ENCODE measurements around the gene NDUFS6. TPM values are rescaled to one million over a fixed set of nuclear protein-coding genes. Genes with fewer than 3 reads are reported as not detected.

Gene NDUFS6
- total and polyA plus RNA-seq, 9 donors, result 33.3 to 100 (median 85.0) TPM

DNA sequence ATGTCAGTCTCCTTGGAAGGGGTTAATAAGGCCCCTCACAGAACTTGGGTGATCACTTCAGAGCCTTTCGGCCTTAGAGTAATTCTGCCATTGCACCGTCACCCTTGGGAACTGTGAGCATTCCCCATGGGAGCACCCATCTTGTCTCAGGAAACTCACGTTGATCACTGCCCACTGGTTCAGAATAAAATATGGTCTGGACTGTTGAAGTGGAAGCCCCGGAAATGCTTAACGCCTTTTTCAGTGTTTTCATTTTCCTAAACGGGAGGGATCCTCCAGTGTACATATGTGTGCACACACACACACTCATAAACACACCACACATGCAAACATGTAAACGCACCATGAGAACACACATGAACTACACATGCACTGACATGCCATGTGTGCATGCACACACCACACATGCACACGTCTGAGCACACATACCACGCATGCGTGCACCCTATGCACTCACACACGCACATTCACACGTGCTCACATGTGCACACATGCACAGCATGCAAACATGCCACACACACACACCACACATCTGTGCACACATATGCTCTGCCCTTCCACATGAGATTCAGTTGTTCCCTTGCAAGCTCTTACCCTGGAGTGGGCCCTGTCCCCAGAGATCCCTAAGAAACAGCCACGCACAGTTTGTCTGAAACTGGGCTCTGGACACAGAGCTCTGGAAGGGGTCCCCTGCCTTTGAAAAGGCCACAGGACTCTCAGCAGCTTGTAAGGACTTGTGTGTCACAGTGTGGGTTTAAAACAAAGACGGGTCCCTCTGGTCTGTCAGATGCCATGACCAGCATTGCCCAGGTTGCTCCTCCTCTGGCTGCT is 18.6 kb upstream of the NDUFS6 start:
- Histone ChIP-seq H3K27me3 (ENCODE audit: control insufficient read depth, insufficient read depth, low read length) (no peaks in the 10 kb centered on the region), H3K4me1 (ENCODE audit: control insufficient read depth, insufficient read depth, low read length) (no peaks in the 10 kb centered on the region), H3K27ac (ENCODE audit: low read length) (no peak overlapping the region), H3K4me3 (ENCODE audit: low read length) (no peak overlapping the region), H3K36me3 (ENCODE audit: control insufficient read depth, insufficient read depth, low read length) (no peaks in the 10 kb centered on the region), H3K9me3 (replicated peaks; ENCODE audit: control insufficient read depth, low read depth, low read length) (no peaks in the 10 kb centered on the region)
- no peak for DNase-seq
- WGBS (ENCODE audit: insufficient coverage), result 67% methylated on average over 13 of the region's 14 CpGs

GRCh38 chr5:1783216-1783554 is 18.0 kb upstream of the NDUFS6 start:
- H3K4me1 ChIP-seq (ENCODE audit: control insufficient read depth, insufficient read depth, low read length), result no peaks in the 10 kb centered on the region
- no peaks in the 10 kb centered on the region for H3K27me3 ChIP-seq (ENCODE audit: control insufficient read depth, insufficient read depth, low read length)
- no peak overlapping the region for H3K27ac ChIP-seq (ENCODE audit: low read length)
- DNase-seq, result no peak
- WGBS (ENCODE audit: insufficient coverage), result 60% methylated on average over 5 of the region's 11 CpGs
- no peaks in the 10 kb centered on the region for H3K9me3 ChIP-seq (replicated peaks; ENCODE audit: control insufficient read depth, low read depth, low read length)
- H3K4me3 ChIP-seq (ENCODE audit: low read length), result no peak overlapping the region
- H3K36me3 ChIP-seq (ENCODE audit: control insufficient read depth, insufficient read depth, low read length), result no peaks in the 10 kb centered on the region

DNA sequence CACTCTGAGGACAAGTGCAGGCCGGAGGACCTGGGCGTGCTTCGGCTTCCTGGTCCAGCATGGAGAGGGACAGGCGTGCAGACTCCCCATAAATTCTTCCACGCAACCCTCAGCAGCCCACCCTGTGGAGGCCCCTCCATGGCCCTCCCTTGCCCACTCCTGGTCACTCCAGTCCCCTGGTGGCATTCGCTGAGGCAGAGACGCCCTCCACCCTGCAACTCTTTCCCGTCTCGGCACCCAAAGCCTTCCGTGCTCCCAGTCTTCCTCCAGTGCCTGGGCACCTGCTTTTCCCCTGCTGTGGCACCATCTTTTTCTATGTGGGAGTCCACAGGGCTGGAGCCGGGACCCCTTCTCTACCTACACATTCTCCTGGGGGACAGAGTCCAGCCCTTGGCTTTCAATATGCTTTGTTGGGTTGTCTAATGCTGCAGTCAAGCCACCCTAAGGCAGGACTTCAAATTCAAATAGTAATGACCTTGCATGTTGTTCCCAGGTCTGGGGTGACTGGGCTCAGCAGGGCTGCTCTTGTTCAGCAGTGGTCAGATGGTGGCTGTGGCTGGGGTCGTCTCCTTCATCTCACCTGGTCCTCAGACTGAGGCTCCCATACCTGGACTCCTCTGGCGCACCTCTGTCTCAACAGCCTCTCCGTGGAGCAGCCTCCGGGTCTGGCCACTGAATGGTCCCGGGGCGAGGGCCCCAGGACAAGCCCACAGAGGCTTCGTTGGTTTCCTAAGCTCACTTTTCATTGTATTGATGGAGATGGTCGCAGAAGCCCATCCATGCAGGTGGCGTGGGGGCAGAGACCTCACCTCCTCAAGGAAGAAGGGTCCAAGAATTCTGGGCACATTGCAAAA is 16.8 kb upstream of the NDUFS6 start:
- no peaks in the 10 kb centered on the region for H3K27me3 ChIP-seq (ENCODE audit: control insufficient read depth, insufficient read depth, low read length)
- WGBS (ENCODE audit: insufficient coverage), result 84% methylated on average over 15 of the region's 20 CpGs

GRCh38 chr5:1785062-1785461 is 16.1 kb upstream of the NDUFS6 start:
- no peaks in the 10 kb centered on the region for H3K9me3 ChIP-seq (replicated peaks; ENCODE audit: control insufficient read depth, low read depth, low read length)
- 83% methylated on average over 4 of the region's 8 CpGs for WGBS (ENCODE audit: insufficient coverage)

More for the DNA sequence above, 16.8 kb upstream of the NDUFS6 start:
- DNase-seq, result no peak
- no peaks in the 10 kb centered on the region for H3K4me1 ChIP-seq (ENCODE audit: control insufficient read depth, insufficient read depth, low read length)
- no peak overlapping the region for H3K27ac ChIP-seq (ENCODE audit: low read length)
- H3K36me3 ChIP-seq (ENCODE audit: control insufficient read depth, insufficient read depth, low read length), result no peaks in the 10 kb centered on the region
- no peak overlapping the region for H3K4me3 ChIP-seq (ENCODE audit: low read length)
- H3K9me3 ChIP-seq (replicated peaks; ENCODE audit: control insufficient read depth, low read depth, low read length), result no peaks in the 10 kb centered on the region

DNA sequence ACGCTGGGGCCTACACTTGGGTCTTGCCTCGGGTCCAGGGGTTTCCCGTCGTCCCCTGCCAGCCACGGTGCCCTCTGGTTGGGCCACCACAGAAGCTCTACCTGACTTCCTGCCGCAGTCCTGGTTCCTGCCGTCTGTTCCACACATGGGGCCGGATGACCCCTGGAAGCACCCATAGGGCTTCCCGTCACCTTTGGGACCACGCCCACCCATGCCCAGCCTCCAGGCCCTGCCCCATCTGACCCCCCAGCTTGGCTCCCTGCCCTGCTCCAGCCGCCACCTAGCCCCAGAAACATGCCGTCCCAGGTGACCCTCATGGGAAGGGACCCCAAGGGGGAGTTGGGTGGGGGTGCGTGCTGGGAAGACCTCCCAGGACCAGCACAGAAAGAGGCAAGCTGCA is 15.2 kb upstream of the NDUFS6 start:
- H3K27me3 ChIP-seq (ENCODE audit: control insufficient read depth, insufficient read depth, low read length), result no peaks in the 10 kb centered on the region
- no peaks in the 10 kb centered on the region for H3K36me3 ChIP-seq (ENCODE audit: control insufficient read depth, insufficient read depth, low read length)
- no peak overlapping the region for H3K4me3 ChIP-seq (ENCODE audit: low read length)
- H3K27ac ChIP-seq (ENCODE audit: low read length), result no peak overlapping the region
- peaks cover 5% of the 10 kb centered on the region for H3K4me1 ChIP-seq (ENCODE audit: control insufficient read depth, insufficient read depth, low read length)
- DNase-seq, result no peak
- H3K9me3 ChIP-seq (replicated peaks; ENCODE audit: control insufficient read depth, low read depth, low read length), result no peaks in the 10 kb centered on the region
- 87% methylated on average over 9 of the region's 13 CpGs for WGBS (ENCODE audit: insufficient coverage)

More at GRCh38 chr5:1785062-1785461, 16.1 kb upstream of the NDUFS6 start:
- Histone ChIP-seq H3K27ac (ENCODE audit: low read length) (no peak overlapping the region), H3K4me1 (ENCODE audit: control insufficient read depth, insufficient read depth, low read length) (peaks cover under 1% of the 10 kb centered on the region), H3K4me3 (ENCODE audit: low read length) (no peak overlapping the region), H3K36me3 (ENCODE audit: control insufficient read depth, insufficient read depth, low read length) (no peaks in the 10 kb centered on the region), H3K27me3 (ENCODE audit: control insufficient read depth, insufficient read depth, low read length) (no peaks in the 10 kb centered on the region)
- no peak for DNase-seq

DNA sequence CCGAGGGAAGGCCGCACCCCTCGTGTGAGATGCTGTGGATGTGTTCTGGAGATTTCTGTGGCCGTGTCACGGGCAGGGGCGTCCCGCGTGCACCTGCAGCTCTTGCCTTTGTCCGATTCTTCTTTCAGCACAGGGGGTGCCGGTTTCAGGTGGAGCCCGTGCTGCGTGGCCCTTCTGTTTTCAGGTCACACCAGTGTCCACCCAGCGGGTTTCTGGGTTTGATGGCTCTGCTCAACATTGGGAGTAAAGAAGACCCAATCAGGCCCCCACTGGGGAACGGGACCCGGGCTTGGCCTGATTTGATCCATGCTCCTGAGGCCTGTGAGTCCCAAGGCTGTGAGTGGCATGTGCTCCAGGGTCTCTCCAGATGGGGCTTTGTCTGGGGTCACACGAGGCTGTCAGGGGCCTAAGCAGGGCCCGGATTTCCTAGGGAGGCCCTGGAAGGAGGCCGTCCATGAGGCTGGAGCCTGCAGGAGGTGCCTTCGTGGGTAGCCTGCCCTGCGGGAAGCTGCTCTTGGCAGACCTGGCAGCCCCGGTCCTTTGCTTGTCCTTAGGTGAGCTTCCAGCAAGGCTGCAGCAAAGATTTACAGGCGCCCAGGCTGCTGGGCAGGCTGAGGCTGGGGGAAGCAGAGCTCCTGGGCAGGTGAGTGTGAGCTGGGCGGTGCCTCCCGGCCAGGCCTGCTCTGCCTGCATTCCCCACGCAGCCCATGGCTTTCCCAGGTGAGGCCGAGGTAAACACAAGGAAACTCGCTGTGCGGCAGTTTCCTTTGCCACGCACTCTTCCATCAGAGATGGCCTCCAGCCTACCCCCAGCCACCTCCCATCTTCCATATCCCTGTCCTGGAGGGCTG is 14.4 kb upstream of the NDUFS6 start:
- no peaks in the 10 kb centered on the region for H3K9me3 ChIP-seq (replicated peaks; ENCODE audit: control insufficient read depth, low read depth, low read length)
- H3K4me3 ChIP-seq (ENCODE audit: low read length), result no peak overlapping the region
- WGBS (ENCODE audit: insufficient coverage), result 84% methylated on average over 27 of the region's 29 CpGs
- H3K27ac ChIP-seq (ENCODE audit: low read length), result no peak overlapping the region
- peaks cover 5% of the 10 kb centered on the region for H3K4me1 ChIP-seq (ENCODE audit: control insufficient read depth, insufficient read depth, low read length)
- no peaks in the 10 kb centered on the region for H3K36me3 ChIP-seq (ENCODE audit: control insufficient read depth, insufficient read depth, low read length)
- H3K27me3 ChIP-seq (ENCODE audit: control insufficient read depth, insufficient read depth, low read length), result no peaks in the 10 kb centered on the region
- no peak for DNase-seq

GRCh38 chr5:1787472-1788047 is 13.6 kb upstream of the NDUFS6 start:
- no peaks in the 10 kb centered on the region for H3K27me3 ChIP-seq (ENCODE audit: control insufficient read depth, insufficient read depth, low read length)
- no peaks in the 10 kb centered on the region for H3K9me3 ChIP-seq (replicated peaks; ENCODE audit: control insufficient read depth, low read depth, low read length)
- DNase-seq, result no peak
- H3K36me3 ChIP-seq (ENCODE audit: control insufficient read depth, insufficient read depth, low read length), result no peaks in the 10 kb centered on the region
- WGBS (ENCODE audit: insufficient coverage), result 84% methylated on average over 11 of the region's 12 CpGs
- H3K27ac ChIP-seq (ENCODE audit: low read length), result no peak overlapping the region
- H3K4me3 ChIP-seq (ENCODE audit: low read length), result no peak overlapping the region
- peaks cover 7% of the 10 kb centered on the region for H3K4me1 ChIP-seq (ENCODE audit: control insufficient read depth, insufficient read depth, low read length)

GRCh38 chr5:1788200-1788599 is 13.0 kb upstream of the NDUFS6 start:
- no peak for DNase-seq
- H3K4me1 ChIP-seq (ENCODE audit: control insufficient read depth, insufficient read depth, low read length), result peaks cover 13% of the 10 kb centered on the region
- H3K36me3 ChIP-seq (ENCODE audit: control insufficient read depth, insufficient read depth, low read length), result no peaks in the 10 kb centered on the region
- 91% methylated on average over 4 of the region's 7 CpGs for WGBS (ENCODE audit: insufficient coverage)
- no peak overlapping the region for H3K27ac ChIP-seq (ENCODE audit: low read length)
- H3K27me3 ChIP-seq (ENCODE audit: control insufficient read depth, insufficient read depth, low read length), result no peaks in the 10 kb centered on the region
- H3K9me3 ChIP-seq (replicated peaks; ENCODE audit: control insufficient read depth, low read depth, low read length), result no peaks in the 10 kb centered on the region
- no peak overlapping the region for H3K4me3 ChIP-seq (ENCODE audit: low read length)

- no peaks in the 10 kb centered on the region for H3K9me3 ChIP-seq (replicated peaks; ENCODE audit: control insufficient read depth, low read depth, low read length)
- WGBS (ENCODE audit: insufficient coverage), result 77% methylated on average over 11 of the region's 15 CpGs
- H3K27me3 ChIP-seq (ENCODE audit: control insufficient read depth, insufficient read depth, low read length), result no peaks in the 10 kb centered on the region
- no peak overlapping the region for H3K27ac ChIP-seq (ENCODE audit: low read length)
- H3K4me3 ChIP-seq (ENCODE audit: low read length), result no peak overlapping the region
- peaks cover 18% of the 10 kb centered on the region for H3K4me1 ChIP-seq (ENCODE audit: control insufficient read depth, insufficient read depth, low read length)
- H3K36me3 ChIP-seq (ENCODE audit: control insufficient read depth, insufficient read depth, low read length), result no peaks in the 10 kb centered on the region
- no peak for DNase-seq
Observed at GRCh38 chr5:1788828-1789227, 12.4 kb upstream of the NDUFS6 start.

Measured in muscle of leg (tissue), 11 donors.